Liver (tissue), 3 donors: ENCODE measurements around the gene SLC24A1.

Experiments
- CTCF ChIP-seq: fragments of 150-350 bp; IDR thresholded peaks from 2 replicates; pipeline ENCODE4 v1.5.1; 2017; ENCODE audit warnings: improper control_type of control experiment, low read depth, low read length; ENCODE audit not compliant: missing input control
- FOXA1 ChIP-seq: IDR thresholded peaks from 2 replicates; pipeline ENCODE4 v1.6.1; 2016; ENCODE audit warnings: antibody characterized with exemption
- HNF4G ChIP-seq: IDR thresholded peaks from 2 replicates; pipeline ENCODE4 v1.6.1; 2016; ENCODE audit warnings: antibody characterized with exemption
- MAX ChIP-seq: IDR thresholded peaks from 2 replicates; pipeline ENCODE4 v1.6.1; 2016; ENCODE audit warnings: antibody characterized with exemption
- NR2F2 ChIP-seq: IDR thresholded peaks from 2 replicates; pipeline ENCODE4 v1.6.1; 2016; ENCODE audit warnings: antibody characterized with exemption
- RAD21 ChIP-seq, 2 donors: IDR thresholded peaks; 2 replicates each; pipeline ENCODE4 v1.6.1; 2016; ENCODE audit warnings: antibody characterized with exemption in 2 of 2, mild to moderate bottlenecking in 2 of 2
- REST ChIP-seq: IDR thresholded peaks from 2 replicates; pipeline ENCODE4 v1.6.1; 2016; ENCODE audit warnings: antibody characterized with exemption, mild to moderate bottlenecking
- RXRA ChIP-seq, 2 donors: IDR thresholded peaks; 2 replicates each; pipeline ENCODE4 v1.6.1; 2017 to 2018; ENCODE audit warnings: antibody characterized with exemption in 2 of 2, mild to moderate bottlenecking in 1 of 2
- YY1 ChIP-seq: IDR thresholded peaks from 2 replicates; pipeline ENCODE4 v1.6.1; 2016; ENCODE audit warnings: antibody characterized with exemption, mild to moderate bottlenecking
- donor health status: healthy.
- donor health status: healthy.

GRCh38 chr15:65655457-65655856 lies 33.7 kb downstream of the SLC24A1 start:
- no peak for TF ChIP-seq MAX
- TF ChIP-seq YY1, result no peak
- TF ChIP-seq CTCF, result no peak
- TF ChIP-seq FOXA1, result no peak
- no peak for TF ChIP-seq REST
- TF ChIP-seq RAD21 (IDR thresholded peaks at IDR 0.05), result no peak
- TF ChIP-seq RXRA (IDR thresholded peaks at IDR 0.05), result no peak
- no peak for TF ChIP-seq HNF4G
- TF ChIP-seq NR2F2, result no peak
